GM19455 (cell line): ENCODE measurements around the gene FLOT2.
"Not testable (repeated sequence)": the region's sequence is repeated elsewhere in the genome, so short reads cannot be mapped to it uniquely, and the experiment has no call there.

Source experiments
- ATAC-seq: cut with Tn5 transposase; IDR thresholded peaks from one replicate; pipeline ENCODE4 v1.9.1; 2021; ENCODE audit not compliant: unreplicated experiment

Gene FLOT2

GRCh38 chr17:28848667-28849066 is 48.9 kb downstream of the FLOT2 start:
- ATAC-seq: not testable (repeated sequence)

- ATAC-seq: not testable (repeated sequence)
These were observed 50.8 kb downstream of the FLOT2 start for GRCh38 chr17:28846699-28847098.

- no peak for ATAC-seq
These were observed 51.3 kb downstream of the FLOT2 start for GRCh38 chr17:28846231-28846630.

DNA sequence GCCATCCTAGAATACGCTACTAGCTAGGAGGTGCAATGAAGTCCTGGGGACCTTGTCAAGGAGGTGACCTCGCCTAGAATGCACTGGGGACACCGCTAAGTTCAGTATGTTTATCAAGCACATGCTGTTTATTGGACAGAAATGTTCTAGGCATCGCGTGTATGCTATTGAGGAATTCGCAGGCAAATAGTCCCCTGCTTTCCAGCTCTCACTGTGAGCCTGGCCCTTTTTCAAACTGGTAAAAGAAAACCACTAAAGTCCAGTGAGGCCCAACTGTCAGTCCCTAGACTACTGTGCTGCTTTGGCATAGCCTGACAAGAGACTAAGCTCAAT is 53.8 kb downstream of the FLOT2 start:
- ATAC-seq: no peak

DNA sequence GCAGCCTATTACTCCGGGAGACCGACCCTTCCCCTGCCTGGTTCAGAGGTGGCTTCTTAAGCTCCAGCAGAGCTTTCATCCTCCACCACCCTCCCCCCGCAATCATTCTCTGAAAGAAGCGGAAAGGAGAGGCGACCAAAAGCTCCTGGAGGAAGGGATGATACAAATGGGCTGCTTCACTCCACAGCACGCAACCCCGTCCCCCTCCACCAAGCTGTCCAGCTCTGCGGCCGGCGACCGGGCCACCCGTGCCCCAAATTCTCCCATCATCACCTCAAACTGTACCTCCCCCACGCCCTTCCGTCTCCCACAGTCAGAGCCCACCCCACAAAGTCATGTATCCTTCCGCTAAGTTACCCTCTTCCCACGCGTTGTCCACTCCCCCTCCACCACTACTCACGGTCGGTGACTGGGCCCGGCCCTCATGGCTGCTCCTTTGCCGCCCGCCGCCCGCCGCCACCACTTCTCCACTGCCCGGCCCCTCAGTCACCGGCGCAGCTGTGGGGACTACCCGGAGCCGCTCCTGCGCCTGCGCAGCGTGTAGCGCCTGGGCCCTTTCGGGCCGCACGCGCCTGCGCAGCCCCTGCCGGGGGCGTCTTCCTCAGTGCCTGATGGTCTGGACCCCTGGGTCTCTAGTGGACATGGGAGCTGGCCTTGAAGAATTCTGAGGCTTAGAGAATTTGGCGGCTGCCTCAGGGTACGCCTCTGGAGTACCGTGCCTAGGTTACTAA is 55.1 kb downstream of the FLOT2 start, which contains the start of gene FAM222B:
Gene FAM222B (minus strand): TSS at position 509 of the 731 bp plus-strand sequence. CDS start 76,123 bp downstream, outside the sequence.
- peak; percentile 77 for ATAC-seq

DNA sequence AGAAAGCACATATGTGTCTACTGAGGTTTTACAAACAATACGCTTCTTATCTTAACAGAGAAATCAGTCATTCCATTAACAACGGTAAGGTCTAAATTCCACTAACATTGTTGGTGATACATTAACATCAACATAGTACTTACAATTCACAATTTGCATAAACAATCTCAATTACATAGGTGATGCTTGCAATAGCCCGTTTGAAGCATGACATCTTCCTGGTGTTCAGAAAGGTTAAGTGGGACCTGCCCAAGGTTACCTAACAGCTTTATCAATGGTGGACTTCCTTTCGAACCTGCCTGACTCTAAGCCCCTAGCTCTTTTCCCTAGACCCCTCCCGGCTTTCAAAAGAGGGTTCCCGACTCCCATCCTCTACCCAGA is 55.6 kb downstream of the FLOT2 start:
- no peak for ATAC-seq

GRCh38 chr17:28839221-28839620 is 58.3 kb downstream of the FLOT2 start:
- ATAC-seq: no peak

GRCh38 chr17:28836541-28836940 is 61.0 kb downstream of the FLOT2 start:
- not testable (repeated sequence) for ATAC-seq

DNA sequence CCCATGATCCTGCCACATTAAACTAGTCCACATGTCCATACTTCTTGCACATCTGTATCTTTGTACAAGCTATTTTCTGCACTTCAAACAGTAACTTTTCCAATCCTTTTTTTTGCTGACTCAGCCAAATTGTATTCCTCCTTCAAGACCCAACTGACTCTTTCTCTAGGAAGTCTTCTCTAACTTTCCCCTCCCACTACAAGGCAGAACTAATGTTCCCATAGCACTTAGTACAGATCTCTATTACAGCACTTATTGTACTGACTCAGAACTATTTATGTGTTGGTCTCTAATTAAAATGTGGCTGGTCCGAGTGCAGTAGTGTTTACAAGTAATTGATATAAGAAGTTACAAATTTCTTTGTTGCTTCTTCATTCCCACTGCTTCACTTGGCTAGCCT is 63.1 kb downstream of the FLOT2 start:
- no peak for ATAC-seq
